ENCODE results near the gene MYL1.

Gene MYL1

GRCh38 chr2:210337159-210337558 is 22.2 kb upstream of the MYL1 start:
- DNase-seq (ENCODE audit: extremely low read depth, insufficient read length), result no peak
- Histone ChIP-seq H3K27me3 (replicated peaks; ENCODE audit: control insufficient read depth, insufficient read depth, low read length) (no peaks in the 10 kb centered on the region), H3K36me3 (ENCODE audit: control insufficient read depth, insufficient read depth, low read length) (no peaks in the 10 kb centered on the region), H3K4me3 (replicated peaks; ENCODE audit: low read depth, low read length) (no peak overlapping the region)
- TF ChIP-seq CTCF (IDR thresholded peaks at IDR 0.05; ENCODE audit: insufficient read depth, low read length, poor library complexity, severe bottlenecking), result no peak

GRCh38 chr2:210324906-210325305 is 9.9 kb upstream of the MYL1 start:
- H3K36me3 ChIP-seq (ENCODE audit: control insufficient read depth, insufficient read depth, low read length), result no peaks in the 10 kb centered on the region
- DNase-seq (ENCODE audit: extremely low read depth, insufficient read length), result no peak
- TF ChIP-seq CTCF (IDR thresholded peaks at IDR 0.05; ENCODE audit: insufficient read depth, low read length, poor library complexity, severe bottlenecking), result no peak
- no peak overlapping the region for H3K4me3 ChIP-seq (replicated peaks; ENCODE audit: low read depth, low read length)
- H3K27me3 ChIP-seq (replicated peaks; ENCODE audit: control insufficient read depth, insufficient read depth, low read length), result no peaks in the 10 kb centered on the region

GRCh38 chr2:210324458-210324857 is 9.5 kb upstream of the MYL1 start:
- Histone ChIP-seq H3K27me3 (replicated peaks; ENCODE audit: control insufficient read depth, insufficient read depth, low read length) (no peaks in the 10 kb centered on the region), H3K36me3 (ENCODE audit: control insufficient read depth, insufficient read depth, low read length) (no peaks in the 10 kb centered on the region), H3K4me3 (replicated peaks; ENCODE audit: low read depth, low read length) (no peak overlapping the region)
- no peak for DNase-seq (ENCODE audit: extremely low read depth, insufficient read length)
- no peak for TF ChIP-seq CTCF (IDR thresholded peaks at IDR 0.05; ENCODE audit: insufficient read depth, low read length, poor library complexity, severe bottlenecking)

GRCh38 chr2:210323003-210323402 is 8.0 kb upstream of the MYL1 start:
- H3K36me3 ChIP-seq (ENCODE audit: control insufficient read depth, insufficient read depth, low read length), result no peaks in the 10 kb centered on the region
- TF ChIP-seq CTCF (IDR thresholded peaks at IDR 0.05; ENCODE audit: insufficient read depth, low read length, poor library complexity, severe bottlenecking), result no peak
- H3K4me3 ChIP-seq (replicated peaks; ENCODE audit: low read depth, low read length), result no peak overlapping the region
- DNase-seq (ENCODE audit: extremely low read depth, insufficient read length), result no peak
- no peaks in the 10 kb centered on the region for H3K27me3 ChIP-seq (replicated peaks; ENCODE audit: control insufficient read depth, insufficient read depth, low read length)

GRCh38 chr2:210318891-210319290 is 3.9 kb upstream of the MYL1 start:
- Histone ChIP-seq H3K4me3 (replicated peaks; ENCODE audit: low read depth, low read length) (no peak overlapping the region), H3K36me3 (ENCODE audit: control insufficient read depth, insufficient read depth, low read length) (no peaks in the 10 kb centered on the region), H3K27me3 (replicated peaks; ENCODE audit: control insufficient read depth, insufficient read depth, low read length) (no peaks in the 10 kb centered on the region)
- no peak for DNase-seq (ENCODE audit: extremely low read depth, insufficient read length)
- TF ChIP-seq CTCF (IDR thresholded peaks at IDR 0.05; ENCODE audit: insufficient read depth, low read length, poor library complexity, severe bottlenecking), result no peak

DNA sequence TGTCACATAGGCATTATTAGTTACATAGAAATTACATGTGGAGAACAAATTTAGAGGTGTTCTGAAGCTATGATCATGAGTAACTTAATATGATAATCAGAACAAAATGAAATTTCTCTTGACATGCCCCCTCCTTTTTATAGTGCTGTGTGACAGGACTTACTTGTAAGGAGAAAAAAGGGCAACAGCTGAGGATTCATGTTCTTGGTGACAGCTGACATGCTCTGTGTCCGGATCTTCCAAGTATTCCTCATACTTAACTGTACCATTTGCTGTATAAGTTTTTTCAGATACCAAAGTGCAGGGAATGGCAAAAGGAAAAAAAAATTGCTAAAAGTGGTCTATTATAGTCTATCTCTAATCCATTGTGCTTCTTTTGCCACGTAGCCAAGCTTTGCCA is 3.5 kb upstream of the MYL1 start:
- no peak for DNase-seq (ENCODE audit: extremely low read depth, insufficient read length)
- Histone ChIP-seq H3K36me3 (ENCODE audit: control insufficient read depth, insufficient read depth, low read length) (no peaks in the 10 kb centered on the region), H3K27me3 (replicated peaks; ENCODE audit: control insufficient read depth, insufficient read depth, low read length) (no peaks in the 10 kb centered on the region), H3K4me3 (replicated peaks; ENCODE audit: low read depth, low read length) (no peak overlapping the region)
- no peak for TF ChIP-seq CTCF (IDR thresholded peaks at IDR 0.05; ENCODE audit: insufficient read depth, low read length, poor library complexity, severe bottlenecking)
